ENCODE measurements around the gene CASQ1.

DNA sequence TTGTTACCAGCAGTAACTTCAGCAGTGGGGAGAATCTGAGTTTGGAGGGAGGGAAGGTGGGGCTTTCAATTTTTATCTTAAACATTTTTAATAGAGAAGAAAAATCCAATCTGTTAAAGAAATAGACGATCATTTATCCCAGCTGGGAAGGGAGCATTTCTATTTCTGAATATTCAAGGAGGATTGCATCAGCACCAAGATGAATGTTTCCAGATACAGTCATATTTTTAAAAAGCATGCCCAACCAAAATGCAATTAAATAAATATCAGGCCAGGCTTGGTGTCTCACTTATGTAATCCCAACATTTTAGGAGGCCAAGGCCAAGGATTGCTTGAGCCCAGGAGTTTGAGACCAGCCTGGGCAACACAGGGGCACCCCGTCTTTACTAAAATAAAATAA is 40.7 kb upstream of the CASQ1 start:
- TF ChIP-seq, protein P1, sequence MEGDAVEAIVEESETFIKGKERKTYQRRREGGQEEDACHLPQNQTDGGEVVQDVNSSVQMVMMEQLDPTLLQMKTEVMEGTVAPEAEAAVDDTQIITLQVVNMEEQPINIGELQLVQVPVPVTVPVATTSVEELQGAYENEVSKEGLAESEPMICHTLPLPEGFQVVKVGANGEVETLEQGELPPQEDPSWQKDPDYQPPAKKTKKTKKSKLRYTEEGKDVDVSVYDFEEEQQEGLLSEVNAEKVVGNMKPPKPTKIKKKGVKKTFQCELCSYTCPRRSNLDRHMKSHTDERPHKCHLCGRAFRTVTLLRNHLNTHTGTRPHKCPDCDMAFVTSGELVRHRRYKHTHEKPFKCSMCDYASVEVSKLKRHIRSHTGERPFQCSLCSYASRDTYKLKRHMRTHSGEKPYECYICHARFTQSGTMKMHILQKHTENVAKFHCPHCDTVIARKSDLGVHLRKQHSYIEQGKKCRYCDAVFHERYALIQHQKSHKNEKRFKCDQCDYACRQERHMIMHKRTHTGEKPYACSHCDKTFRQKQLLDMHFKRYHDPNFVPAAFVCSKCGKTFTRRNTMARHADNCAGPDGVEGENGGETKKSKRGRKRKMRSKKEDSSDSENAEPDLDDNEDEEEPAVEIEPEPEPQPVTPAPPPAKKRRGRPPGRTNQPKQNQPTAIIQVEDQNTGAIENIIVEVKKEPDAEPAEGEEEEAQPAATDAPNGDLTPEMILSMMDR (IDR thresholded peaks at IDR 0.05): no peak
- TF ChIP-seq EZH2 (IDR thresholded peaks at IDR 0.05; ENCODE audit: borderline replicate concordance, insufficient read depth, low read depth, low read length, poor library complexity, severe bottlenecking): no peak

Measured in B cell (primary cell).